DMS114 treated with DMSO at 0.1 percent for 48 hours (cell line): Measurements from ENCODE around the gene CAMKK2.
"Not testable (repeated sequence)": the region's sequence is repeated elsewhere in the genome, so short reads cannot be mapped to it uniquely, and the experiment has no call there.

Experiments
- DNase-seq: peaks from one replicate; lab custom pipeline; 2025; ENCODE audit not compliant: unreplicated experiment; lab: John Stamatoyannopoulos, UW

Gene CAMKK2

DNA sequence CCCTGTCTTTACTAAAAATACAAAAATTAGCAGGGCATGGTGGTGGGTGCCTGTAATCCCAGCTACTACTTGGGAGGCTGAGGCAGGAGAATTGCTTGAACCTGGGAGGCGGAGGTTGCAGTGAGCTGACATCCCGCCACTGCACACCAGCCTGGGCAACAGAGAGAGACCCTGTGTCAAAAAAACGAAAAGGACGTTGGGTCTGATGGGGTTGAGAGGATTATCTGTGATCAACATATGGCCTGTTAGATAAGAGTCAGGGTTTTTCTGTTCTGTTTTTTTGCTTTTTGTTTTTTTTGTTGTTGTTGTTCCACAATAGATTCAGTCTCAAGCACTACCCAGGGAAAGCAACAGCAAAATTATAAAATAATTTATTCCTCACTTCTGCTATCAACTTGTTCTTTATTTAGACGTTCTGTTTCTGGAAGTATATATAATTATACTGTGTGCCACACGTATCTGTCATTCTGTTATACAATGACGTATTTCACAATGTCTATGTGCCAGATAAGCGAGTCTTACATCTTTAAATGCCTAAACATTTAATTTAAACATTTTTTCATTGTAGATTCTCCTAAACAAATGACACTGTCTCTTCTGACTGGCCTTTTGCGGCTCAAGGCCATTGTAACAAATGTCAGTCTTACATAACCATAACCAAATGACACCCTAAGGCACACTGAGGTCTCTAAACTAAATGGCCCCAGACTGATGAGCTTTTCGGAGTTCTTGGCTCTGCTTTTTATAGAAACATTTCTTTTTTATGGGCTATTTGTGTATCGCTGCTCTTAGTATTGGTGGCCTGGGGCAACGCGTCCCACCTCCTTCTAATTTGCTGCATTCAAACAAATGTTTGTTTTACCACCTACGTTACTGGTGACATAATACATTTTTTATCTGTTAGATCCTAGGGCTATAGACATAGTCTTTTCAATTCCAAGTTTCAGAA lies 93.8 kb downstream of the CAMKK2 start:
- DNase-seq, result no peak

DNA sequence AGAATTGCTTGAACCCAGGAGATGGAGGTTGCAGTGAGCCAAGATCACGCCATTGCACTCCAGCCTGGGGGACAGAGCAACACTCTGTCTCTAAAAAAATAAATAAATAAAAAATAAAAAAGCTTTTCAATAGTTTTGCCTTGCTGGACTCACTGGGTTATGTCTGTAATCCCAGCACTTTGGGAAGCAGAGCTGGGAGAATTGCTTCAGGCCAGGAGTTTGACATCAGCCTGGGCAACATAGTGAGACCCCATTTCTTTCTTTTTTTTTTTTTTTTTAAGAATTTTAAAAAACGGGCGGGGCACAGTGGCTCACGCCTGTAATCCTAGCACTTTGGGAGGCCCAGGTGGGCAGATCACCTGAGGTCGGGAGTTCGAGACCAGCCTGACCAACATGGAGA lies 95.4 kb downstream of the CAMKK2 start:
- DNase-seq, result not testable (repeated sequence)

DNA sequence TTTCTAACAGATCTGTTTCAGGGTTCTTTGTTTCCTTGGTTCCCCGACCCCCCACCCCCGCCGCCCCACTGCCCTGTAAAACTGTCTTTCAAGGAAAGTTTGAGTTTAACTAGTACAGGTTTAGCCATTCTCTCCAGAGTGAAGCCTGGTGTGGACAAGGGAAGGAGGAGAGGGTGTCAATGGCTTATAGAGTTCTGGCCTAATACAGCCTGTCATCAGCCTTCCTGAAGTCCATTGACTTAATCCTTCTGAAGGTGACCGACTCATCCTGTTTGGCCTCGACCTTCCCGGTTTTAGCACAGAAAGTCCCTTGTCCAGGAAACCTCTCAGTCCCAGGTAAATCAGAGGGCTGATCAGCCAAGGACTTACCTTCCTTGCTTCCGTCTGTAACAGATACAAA lies 97.6 kb downstream of the CAMKK2 start:
- no peak for DNase-seq

DNA sequence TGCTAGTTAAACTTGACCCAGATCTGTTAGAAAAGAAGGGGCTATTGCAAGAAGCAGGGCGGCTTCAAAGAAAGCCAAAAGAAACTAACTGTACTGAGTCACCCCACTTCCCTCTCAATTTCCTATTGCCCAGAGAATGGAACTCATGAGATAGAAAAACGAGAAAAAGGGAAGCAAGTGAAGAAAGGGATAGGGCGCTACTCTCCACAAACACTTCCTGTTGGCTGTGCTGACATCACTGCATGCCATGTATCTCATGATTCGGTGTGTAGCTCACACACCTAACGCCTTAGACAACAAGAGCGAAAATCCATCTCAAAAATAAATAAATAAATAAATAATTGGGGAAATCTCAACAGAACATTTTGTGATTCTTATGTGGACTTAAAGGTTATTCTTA lies 99.6 kb downstream of the CAMKK2 start:
- DNase-seq, result no peak

DNA sequence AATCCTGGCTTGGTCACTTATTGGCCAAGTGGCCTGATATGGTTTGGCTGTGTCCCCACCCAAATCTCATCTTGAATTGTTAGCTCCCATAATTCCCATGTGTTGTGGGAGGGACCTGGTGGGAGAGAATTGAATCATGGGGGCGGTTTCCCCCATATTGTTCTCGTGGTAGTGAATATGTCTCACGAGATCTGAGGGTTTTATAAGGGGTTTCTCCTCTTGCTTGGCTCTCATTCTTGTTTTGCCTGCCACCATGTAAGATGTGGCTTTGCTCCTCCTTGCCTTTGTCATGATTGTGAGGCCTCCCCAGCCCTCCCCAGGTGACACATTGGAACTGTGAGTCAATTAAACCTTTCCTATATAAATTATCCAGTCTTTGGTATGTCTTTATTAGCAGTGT lies 105.4 kb downstream of the CAMKK2 start:
- no peak for DNase-seq

DNA sequence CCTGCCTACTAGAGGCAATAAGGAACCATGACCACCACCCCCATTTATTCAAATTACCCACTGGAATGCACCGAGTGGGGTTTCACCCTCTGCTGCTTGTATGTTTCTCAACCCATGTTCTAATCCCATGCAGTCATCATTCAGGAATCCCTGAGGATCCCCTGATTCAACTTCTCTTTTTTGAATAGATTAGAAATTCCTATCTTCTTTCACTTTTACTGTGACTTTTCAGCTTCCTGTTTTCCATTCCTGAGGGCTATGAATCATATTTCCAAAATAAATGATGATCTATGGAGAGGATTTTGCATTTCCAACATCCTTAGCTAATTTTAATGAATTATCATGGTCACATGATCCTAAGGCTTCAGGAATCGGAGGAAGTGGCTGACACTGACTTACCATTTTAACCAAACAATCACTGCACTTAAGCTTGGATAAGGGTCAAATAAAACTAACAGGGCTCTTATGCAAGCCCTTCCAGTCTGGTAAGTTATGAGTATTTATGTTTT lies 105.9 kb downstream of the CAMKK2 start:
- DNase-seq, result no peak

DNA sequence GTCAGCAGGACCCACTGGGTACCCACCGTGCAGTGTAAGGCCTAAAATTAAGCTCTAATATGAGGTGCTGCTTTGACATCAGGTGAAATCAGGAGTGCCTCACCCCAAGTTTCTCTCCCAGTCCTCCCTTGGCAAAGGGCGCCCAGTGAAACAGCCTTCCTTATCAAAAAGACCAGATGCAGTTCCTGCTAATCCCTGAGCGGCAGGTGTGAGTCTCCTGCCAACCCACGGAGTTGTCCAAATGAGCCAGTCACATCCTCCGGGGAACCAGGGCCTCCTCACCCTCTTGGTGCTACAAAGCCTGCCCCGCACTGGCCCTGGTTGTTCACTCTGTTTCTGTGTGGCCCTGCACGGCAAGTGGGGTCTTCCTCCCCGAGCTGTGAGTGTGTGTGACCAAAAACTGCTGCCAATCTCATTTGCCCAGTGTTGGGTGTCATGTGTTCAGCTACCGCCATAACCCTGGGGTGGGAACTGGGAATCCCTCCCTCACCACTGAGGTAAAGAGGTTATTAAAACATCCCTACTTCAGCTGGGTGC lies 106.8 kb downstream of the CAMKK2 start:
- no peak for DNase-seq

DNA sequence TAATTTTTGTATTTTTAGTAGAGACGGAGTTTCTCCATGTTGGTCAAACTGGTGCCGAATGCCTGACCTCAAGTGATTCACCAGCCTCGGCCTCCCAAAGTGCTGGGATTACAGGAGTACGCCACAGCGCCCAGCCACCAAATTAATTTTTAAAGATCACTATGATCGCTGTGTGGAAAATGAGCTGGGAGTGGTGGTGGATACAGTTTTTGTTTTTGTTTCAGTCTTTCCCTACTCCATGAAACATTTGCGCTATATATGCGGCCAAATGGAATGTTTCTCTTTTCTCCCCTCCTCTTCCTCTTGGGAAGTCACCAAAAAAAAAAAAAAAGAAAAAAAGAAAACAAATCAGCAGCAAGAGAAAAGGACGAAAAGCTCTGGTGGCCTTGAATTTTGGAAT lies 107.4 kb downstream of the CAMKK2 start:
- no peak for DNase-seq

DNA sequence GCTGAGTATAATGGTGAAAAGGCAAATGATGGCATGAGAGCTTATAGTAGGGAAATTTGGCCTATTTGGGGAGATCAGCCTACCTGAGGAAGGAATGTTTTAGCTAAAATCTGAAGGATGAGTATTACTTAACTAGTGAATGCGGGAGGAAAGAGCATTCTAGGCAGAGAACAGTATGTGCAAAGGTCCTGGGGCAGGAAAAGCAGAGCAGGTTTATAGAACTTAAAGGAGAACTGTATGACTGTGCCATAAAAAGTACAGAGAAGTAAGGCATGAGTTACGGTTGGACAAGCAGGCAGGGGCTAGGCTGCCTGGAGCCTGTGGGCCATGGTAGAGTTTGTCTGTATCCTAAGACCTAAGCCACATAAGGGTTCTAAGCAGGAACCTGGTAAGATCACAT lies 108.3 kb downstream of the CAMKK2 start:
- DNase-seq, result no peak
